OCI-LY1 (cell line): ENCODE data around the gene PRDM15.

Source experiments
- CTCF ChIP-seq: fragments of 200-600 bp; sonication (generic), shearing (Covaris generic); IDR thresholded peaks from 2 replicates; pipeline ENCODE4 v1.5.1; 2017; ENCODE audit warnings: mild to moderate bottlenecking, antibody characterized with exemption, low read length, moderate library complexity, mixed read lengths
- EZH2 ChIP-seq: fragments of 200-600 bp; sonication (generic), shearing (Covaris generic); IDR thresholded peaks from 2 replicates; pipeline ENCODE4 v1.8.0; 2017; ENCODE audit warnings: borderline replicate concordance, mixed run types, mild to moderate bottlenecking, antibody characterized with exemption, low read length, moderate library complexity, mixed read lengths

- TF ChIP-seq CTCF (no peak), EZH2 (no peak)
Observed at GRCh38 chr21:41808846-41809245, 70.3 kb downstream of the PRDM15 start.
